Breast epithelium (tissue), 3 donors: ENCODE results near the gene PITX3.

Source experiments
- CTCF ChIP-seq, 3 donors: fragments of 450-650 bp; IDR thresholded peaks; one replicate each; pipeline ENCODE4 v1.5.1; 2016 to 2017; ENCODE audit warnings: antibody characterized with exemption in 3 of 3, mild to moderate bottlenecking in 3 of 3, moderate library complexity in 3 of 3
- POLR2A ChIP-seq: fragments of 450-650 bp; IDR thresholded peaks from one replicate; pipeline ENCODE4 v1.6.1; 2016; ENCODE audit warnings: antibody characterized with exemption, mild to moderate bottlenecking, moderate library complexity
- POLR2AphosphoS5 ChIP-seq, 3 donors: sonication (generic); formaldehyde crosslinking; IDR thresholded peaks; one replicate each; pipeline ENCODE4 v1.6.1; 2017; ENCODE audit warnings: antibody characterized with exemption in 3 of 3

GRCh38 chr10:102254426-102254825, 13.1 kb upstream of the PITX3 start:
- TF ChIP-seq POLR2A (no peak), CTCF (IDR thresholded peaks at IDR 0.05) (no peak), POLR2AphosphoS5 (IDR thresholded peaks at IDR 0.05) (no peak)
